ENCODE measurements around the gene LRRC47.

- TF ChIP-seq CTCF (IDR thresholded peaks at IDR 0.05): no peak
- TF ChIP-seq POLR2A (IDR thresholded peaks at IDR 0.05): no peak
These were observed 49.3 kb downstream of the LRRC47 start for GRCh38 chr1:3746830-3747521.
